DOHH2 (cell line): ENCODE measurements around the gene IL1RAPL1.

Experiments used
- H3F3A ChIP-seq: fragments of 200-600 bp; sonication (generic), shearing (Covaris generic); 2 replicates; pipeline ENCODE4 v1.6.0; 2016; ENCODE audit warnings: antibody characterized with exemption, mild to moderate bottlenecking; ENCODE audit not compliant: control insufficient read depth, insufficient read depth
- H3K27ac ChIP-seq: fragments of 200-600 bp; sonication (generic); 2 replicates; pipeline ENCODE4 v1.5.1; 2014; ENCODE audit warnings: low read depth, mild to moderate bottlenecking, low read length, moderate library complexity
- H3K27me3 ChIP-seq: fragments of 200-600 bp; sonication (generic); 2 replicates; pipeline ENCODE4 v1.6.1; 2014; ENCODE audit warnings: mild to moderate bottlenecking, low read length, mixed read lengths; ENCODE audit not compliant: control insufficient read depth
- H3K36me3 ChIP-seq: fragments of 200-600 bp; sonication (generic); 2 replicates; pipeline ENCODE4 v1.6.1; 2014; ENCODE audit warnings: mild to moderate bottlenecking, low read length, moderate library complexity, mixed read lengths; ENCODE audit not compliant: control insufficient read depth
- H3K4me1 ChIP-seq: fragments of 200-600 bp; sonication (generic); 2 replicates; pipeline ENCODE4 v1.6.1; 2014; ENCODE audit warnings: mild to moderate bottlenecking, low read length, mixed read lengths; ENCODE audit not compliant: control insufficient read depth
- H3K4me2 ChIP-seq: fragments of 200-600 bp; sonication (generic); 2 replicates; pipeline ENCODE4 v1.6.0; 2014; ENCODE audit warnings: mild to moderate bottlenecking, low read length, moderate library complexity
- H3K4me3 ChIP-seq: fragments of 200-600 bp; sonication (generic); 2 replicates; pipeline ENCODE4 v1.5.1; 2014; ENCODE audit warnings: mild to moderate bottlenecking, low read length, mixed read lengths
- H3K79me2 ChIP-seq: fragments of 200-600 bp; sonication (generic); 2 replicates; pipeline ENCODE4 v1.6.1; 2014; ENCODE audit warnings: mild to moderate bottlenecking, low read length, mixed read lengths; ENCODE audit not compliant: control insufficient read depth
- H3K9me2 ChIP-seq: fragments of 200-600 bp; sonication (generic); replicated peaks from 2 replicates; pipeline ENCODE4 v1.6.1; 2014; ENCODE audit warnings: mild to moderate bottlenecking, low read length, mixed read lengths; ENCODE audit not compliant: control insufficient read depth
- H3K9me3 ChIP-seq: fragments of 200-600 bp; sonication (generic); 2 replicates; pipeline ENCODE4 v1.6.1; 2014; ENCODE audit warnings: antibody characterized with exemption, low read length, mixed read lengths; ENCODE audit not compliant: control insufficient read depth, insufficient read depth
- H4K20me1 ChIP-seq: fragments of 200-600 bp; sonication (generic); 2 replicates; pipeline ENCODE4 v1.6.0; 2014; ENCODE audit warnings: low read depth, mild to moderate bottlenecking, antibody characterized with exemption, low read length, moderate library complexity; ENCODE audit not compliant: control insufficient read depth, insufficient read depth
- EZH2phosphoT487 ChIP-seq: fragments of 200-600 bp; sonication (generic); IDR thresholded peaks from 2 replicates; pipeline ENCODE4 v1.6.1; 2017; ENCODE audit warnings: borderline replicate concordance, mild to moderate bottlenecking, antibody characterized with exemption, low read length, moderate library complexity, mixed read lengths
- TF ChIP-seq, protein P1 (sequence below): fragments of 200-600 bp; sonication (generic); IDR thresholded peaks from one replicate; pipeline ENCODE4 v1.5.1; 2014; ENCODE audit warnings: antibody characterized with exemption, mild to moderate bottlenecking, low read depth, low read length; ENCODE audit not compliant: poor library complexity, severe bottlenecking

Gene IL1RAPL1

DNA sequence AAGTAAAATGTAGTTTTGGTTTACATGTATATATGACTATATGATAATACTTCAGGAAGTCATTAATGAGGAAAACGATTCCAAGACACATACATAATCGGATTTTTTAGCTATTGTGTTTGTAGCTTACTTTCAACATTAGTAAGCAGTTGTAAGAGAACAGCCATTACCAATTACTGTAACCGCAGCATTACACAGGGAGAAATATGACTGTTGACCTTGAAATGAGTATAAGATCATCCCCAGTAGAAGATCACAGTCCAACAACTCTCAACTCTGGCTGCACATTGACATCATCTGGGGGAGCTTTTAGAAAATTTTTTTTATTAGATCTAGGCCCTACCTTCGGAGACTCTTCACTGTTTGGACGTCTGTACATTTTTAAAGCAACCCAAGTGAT, 866.1 kb downstream of the IL1RAPL1 start:
- H3K4me3 ChIP-seq = no peak overlapping the region
- H3K4me2 ChIP-seq = no peak overlapping the region
- H3K27ac ChIP-seq = no peak overlapping the region
- no peaks in the 10 kb centered on the region for H3K36me3 ChIP-seq
- no peaks in the 10 kb centered on the region for H3K4me1 ChIP-seq
- no peaks in the 10 kb centered on the region for H3K27me3 ChIP-seq
- no peaks in the 10 kb centered on the region for H3K79me2 ChIP-seq
- no peaks in the 10 kb centered on the region for H3F3A ChIP-seq
- H3K9me3 ChIP-seq = no peaks in the 10 kb centered on the region
- H3K9me2 ChIP-seq = no peaks in the 10 kb centered on the region
- H4K20me1 ChIP-seq = no peaks in the 10 kb centered on the region
- TF ChIP-seq, protein P1, sequence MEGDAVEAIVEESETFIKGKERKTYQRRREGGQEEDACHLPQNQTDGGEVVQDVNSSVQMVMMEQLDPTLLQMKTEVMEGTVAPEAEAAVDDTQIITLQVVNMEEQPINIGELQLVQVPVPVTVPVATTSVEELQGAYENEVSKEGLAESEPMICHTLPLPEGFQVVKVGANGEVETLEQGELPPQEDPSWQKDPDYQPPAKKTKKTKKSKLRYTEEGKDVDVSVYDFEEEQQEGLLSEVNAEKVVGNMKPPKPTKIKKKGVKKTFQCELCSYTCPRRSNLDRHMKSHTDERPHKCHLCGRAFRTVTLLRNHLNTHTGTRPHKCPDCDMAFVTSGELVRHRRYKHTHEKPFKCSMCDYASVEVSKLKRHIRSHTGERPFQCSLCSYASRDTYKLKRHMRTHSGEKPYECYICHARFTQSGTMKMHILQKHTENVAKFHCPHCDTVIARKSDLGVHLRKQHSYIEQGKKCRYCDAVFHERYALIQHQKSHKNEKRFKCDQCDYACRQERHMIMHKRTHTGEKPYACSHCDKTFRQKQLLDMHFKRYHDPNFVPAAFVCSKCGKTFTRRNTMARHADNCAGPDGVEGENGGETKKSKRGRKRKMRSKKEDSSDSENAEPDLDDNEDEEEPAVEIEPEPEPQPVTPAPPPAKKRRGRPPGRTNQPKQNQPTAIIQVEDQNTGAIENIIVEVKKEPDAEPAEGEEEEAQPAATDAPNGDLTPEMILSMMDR = no peak
- TF ChIP-seq EZH2phosphoT487 = no peak

GRCh38 chrX:29455702-29456101, 868.5 kb downstream of the IL1RAPL1 start:
- Histone ChIP-seq H3K9me2 (no peaks in the 10 kb centered on the region), H3K27ac (no peak overlapping the region), H3K9me3 (no peaks in the 10 kb centered on the region), H3K79me2 (no peaks in the 10 kb centered on the region), H3K4me2 (no peak overlapping the region), H4K20me1 (no peaks in the 10 kb centered on the region), H3K27me3 (no peaks in the 10 kb centered on the region), H3F3A (no peaks in the 10 kb centered on the region), H3K4me3 (no peak overlapping the region), H3K4me1 (no peaks in the 10 kb centered on the region), H3K36me3 (no peaks in the 10 kb centered on the region)
- TF ChIP-seq, protein P1 = no peak
- TF ChIP-seq EZH2phosphoT487 = no peak

DNA sequence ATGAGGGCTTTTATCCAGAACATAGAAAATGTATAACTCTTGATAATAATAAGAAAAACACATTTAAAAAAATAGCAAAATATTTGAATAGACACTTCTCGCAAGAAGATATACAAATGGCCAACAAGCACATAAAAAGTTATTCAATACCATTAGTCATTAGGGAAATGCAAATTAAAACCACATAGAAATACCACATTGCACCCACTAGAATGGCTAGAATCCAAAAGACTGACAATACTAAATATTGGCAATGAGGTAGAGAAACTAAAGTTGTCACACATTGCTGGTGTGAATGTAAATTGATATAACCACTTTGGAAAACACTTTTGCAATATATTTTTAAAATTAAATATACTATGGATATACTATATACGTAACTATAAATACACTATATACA, 873.8 kb downstream of the IL1RAPL1 start:
- no peak overlapping the region for H3K4me2 ChIP-seq
- H3K27me3 ChIP-seq = no peaks in the 10 kb centered on the region
- H3K36me3 ChIP-seq = no peaks in the 10 kb centered on the region
- no peaks in the 10 kb centered on the region for H3K4me1 ChIP-seq
- H3K79me2 ChIP-seq = no peaks in the 10 kb centered on the region
- H3K9me3 ChIP-seq = no peaks in the 10 kb centered on the region
- H3K27ac ChIP-seq = no peak overlapping the region
- H4K20me1 ChIP-seq = no peaks in the 10 kb centered on the region
- H3F3A ChIP-seq = no peaks in the 10 kb centered on the region
- no peak overlapping the region for H3K4me3 ChIP-seq
- H3K9me2 ChIP-seq = no peaks in the 10 kb centered on the region
- TF ChIP-seq, protein P1 = no peak
- no peak for TF ChIP-seq EZH2phosphoT487

GRCh38 chrX:29466456-29466855, 879.2 kb downstream of the IL1RAPL1 start:
- Histone ChIP-seq H3K4me2 (no peak overlapping the region), H3K27ac (no peak overlapping the region), H3K9me3 (no peaks in the 10 kb centered on the region), H3K27me3 (no peaks in the 10 kb centered on the region), H4K20me1 (no peaks in the 10 kb centered on the region), H3F3A (no peaks in the 10 kb centered on the region), H3K36me3 (no peaks in the 10 kb centered on the region), H3K9me2 (no peaks in the 10 kb centered on the region), H3K4me3 (no peak overlapping the region), H3K4me1 (no peaks in the 10 kb centered on the region), H3K79me2 (no peaks in the 10 kb centered on the region)
- TF ChIP-seq EZH2phosphoT487 = no peak
- TF ChIP-seq, protein P1 = no peak
